HL-60 (cell line): ENCODE measurements around the gene ABCA6.

Source experiments
- DNase-seq, 2 experiments: peaks; one replicate each; pipeline ENCODE4 v3.0.0-alpha.2; 2010 to 2020; ENCODE audit warnings: low read depth in 1 of 2, low spot score in 1 of 2
- H3K27ac ChIP-seq: fragments of 250-450 bp; sonication (Bioruptor Pico); replicated peaks from 2 replicates; pipeline ENCODE4 v1.5.1; 2020; ENCODE audit warnings: mild to moderate bottlenecking, moderate library complexity
- H3K27me3 ChIP-seq: fragments of 250-450 bp; sonication (Bioruptor Pico); 2 replicates; pipeline ENCODE4 v1.5.1; 2021; ENCODE audit warnings: mild to moderate bottlenecking, moderate library complexity; ENCODE audit not compliant: insufficient read depth, poor library complexity, severe bottlenecking
- H3K4me3 ChIP-seq: replicated peaks from 2 replicates; pipeline ENCODE4 v1.5.1; 2011; ENCODE audit warnings: mild to moderate bottlenecking, control low read depth, low read length; ENCODE audit not compliant: insufficient read depth
- CTCF ChIP-seq: IDR thresholded peaks from one replicate; pipeline ENCODE4 v1.5.1; 2011; ENCODE audit warnings: low read length, control low read depth, inconsistent platforms; ENCODE audit not compliant: insufficient read depth
- GABPA ChIP-seq: IDR thresholded peaks from 2 replicates; pipeline ENCODE4 v1.6.1; 2012; ENCODE audit warnings: low read depth
- POLR2AphosphoS5 ChIP-seq: IDR thresholded peaks from 2 replicates; pipeline ENCODE4 v1.6.1; 2012; ENCODE audit warnings: low read depth
- REST ChIP-seq: IDR thresholded peaks from 2 replicates; pipeline ENCODE4 v1.6.1; 2012; ENCODE audit warnings: low read depth; ENCODE audit not compliant: insufficient replicate concordance
- SPI1 ChIP-seq: IDR thresholded peaks from 2 replicates; pipeline ENCODE4 v1.6.1; 2012; ENCODE audit warnings: low read depth, mild to moderate bottlenecking, borderline replicate concordance

ABCA6 gene

DNA sequence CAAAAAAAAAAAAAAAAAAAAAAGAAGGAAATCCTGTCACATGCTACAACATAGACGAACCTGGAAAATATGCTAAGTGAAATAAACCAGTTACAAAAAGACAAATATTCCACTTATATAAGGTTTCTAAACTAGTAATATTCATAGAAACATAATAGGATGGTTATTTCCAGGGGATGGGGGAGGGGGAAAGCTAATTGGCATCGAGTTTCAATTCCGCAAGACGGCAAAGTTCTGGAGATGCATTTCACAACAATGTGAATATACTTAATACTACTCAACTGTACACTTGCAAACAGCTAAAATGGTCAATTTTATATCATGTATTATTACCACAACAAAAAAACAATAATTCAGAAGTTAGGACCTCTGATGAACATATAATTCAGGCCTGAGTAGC, 43.1 kb downstream of the ABCA6 start:
- DNase-seq, result no peak
- H3K27ac ChIP-seq, result no peak overlapping the region
- TF ChIP-seq SPI1 (no peak), REST (no peak), POLR2AphosphoS5 (no peak), CTCF (no peak), GABPA (no peak)
- H3K27me3 ChIP-seq, result no peaks in the 10 kb centered on the region
- H3K4me3 ChIP-seq, result no peak overlapping the region

GRCh38 chr17:69096541-69096940, 45.2 kb downstream of the ABCA6 start:
- DNase-seq, result no peak
- H3K27ac ChIP-seq, result no peak overlapping the region
- TF ChIP-seq POLR2AphosphoS5, result no peak
- no peak for TF ChIP-seq SPI1
- no peak for TF ChIP-seq REST
- no peak for TF ChIP-seq CTCF
- TF ChIP-seq GABPA, result no peak
- H3K4me3 ChIP-seq, result no peak overlapping the region
- H3K27me3 ChIP-seq, result no peaks in the 10 kb centered on the region

DNA sequence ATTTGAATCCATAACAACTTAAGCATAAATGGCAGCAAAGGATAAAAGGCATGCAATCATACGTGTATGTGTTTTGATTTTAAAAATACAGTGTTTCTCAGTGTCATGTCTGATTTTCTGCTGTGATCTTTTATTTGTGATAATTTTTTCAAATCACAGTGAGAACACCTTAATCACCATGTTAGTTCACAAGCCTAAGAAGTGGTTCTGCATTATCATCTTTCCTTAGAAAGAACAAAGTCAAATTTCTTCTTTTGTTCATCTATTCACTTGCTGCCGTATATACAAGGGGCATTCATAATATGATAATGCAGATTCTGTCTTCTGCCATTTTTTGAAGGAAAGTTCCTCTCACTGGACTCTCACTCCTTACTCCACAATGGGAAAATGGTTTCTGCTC, 47.7 kb downstream of the ABCA6 start:
- Histone ChIP-seq H3K4me3 (no peak overlapping the region), H3K27me3 (no peaks in the 10 kb centered on the region), H3K27ac (no peak overlapping the region)
- TF ChIP-seq REST, result no peak
- no peak for TF ChIP-seq GABPA
- TF ChIP-seq SPI1, result no peak
- no peak for TF ChIP-seq POLR2AphosphoS5
- no peak for TF ChIP-seq CTCF
- DNase-seq, result no peak
